CD4-positive, alpha-beta T cell (primary cell): Measurements from ENCODE around the gene ZNF878. TPM values are rescaled to one million over a fixed set of nuclear protein-coding genes. Genes with fewer than 3 reads are reported as not detected.

Experiments used
- ATAC-seq: fragments of 200-7000 bp; cut with Tn5 transposase; one replicate; pipeline ENCODE4 v1.10.0; 2022; ENCODE audit warnings: mild to moderate bottlenecking; ENCODE audit not compliant: poor library complexity
- CTCF ChIA-PET: fragments of 350-600 bp; sonication (Branson Sonifier 250); formaldehyde crosslinking; loops from one replicate; lab custom pipeline; 2021; ENCODE audit warnings: antibody characterized with exemption, inconsistent platforms; lab: Charles Lee
- POLR2A ChIA-PET: fragments of 350-600 bp; sonication (Branson Sonifier 250); formaldehyde crosslinking; loops from one replicate; lab custom pipeline; 2021; ENCODE audit warnings: antibody characterized with exemption, inconsistent platforms; lab: Charles Lee
- DNase-seq, 14 experiments: peaks; one replicate each; pipeline ENCODE4 v3.0.0-alpha.2; 2013 to 2020; ENCODE audit warnings: mixed read lengths in 2 of 14
- H3K27ac ChIP-seq, 2 donors: one replicate each; pipeline versions ENCODE4 v1.5.1 to v1.7.0; 2013; ENCODE audit warnings: low read length in 2 of 2, low read depth in 1 of 2, mild to moderate bottlenecking in 1 of 2
- H3K27me3 ChIP-seq, 2 experiments: 1 replicate in 1 of 2; 2 replicates in 1 of 2; pipeline versions ENCODE4 v1.6.1 to v1.7.0; 2013; ENCODE audit warnings: low read length in 2 of 2, control low read depth in 1 of 2, mild to moderate bottlenecking in 1 of 2, moderate library complexity in 1 of 2; ENCODE audit not compliant: insufficient read depth in 2 of 2, control insufficient read depth in 1 of 2
- H3K36me3 ChIP-seq: one replicate; pipeline ENCODE4 v1.6.1; 2013; ENCODE audit warnings: low read length, control low read depth; ENCODE audit not compliant: insufficient read depth
- H3K4me1 ChIP-seq: one replicate; pipeline ENCODE4 v1.6.1; 2013; ENCODE audit warnings: low read length, control low read depth; ENCODE audit not compliant: insufficient read depth
- H3K4me3 ChIP-seq: one replicate; pipeline ENCODE4 v1.5.1; 2013; ENCODE audit warnings: mild to moderate bottlenecking, low read length, moderate library complexity
- H3K9me3 ChIP-seq, 2 experiments: 1 replicate in 1 of 2; 2 replicates in 1 of 2; pipeline versions ENCODE4 v1.6.1 to v1.7.0; 2013; ENCODE audit warnings: low read length in 2 of 2, mild to moderate bottlenecking in 2 of 2, control low read depth in 1 of 2, moderate library complexity in 1 of 2; ENCODE audit not compliant: control insufficient read depth in 1 of 2, insufficient read depth in 1 of 2
- H3K27ac Mint-ChIP-seq: one replicate; pipeline ENCODE4 v1.8.0; 2020; ENCODE audit warnings: mixed read lengths
- H3K27me3 Mint-ChIP-seq: one replicate; pipeline ENCODE4 v1.8.0; 2021; ENCODE audit warnings: mixed read lengths
- H3K36me3 Mint-ChIP-seq: one replicate; pipeline ENCODE4 v1.8.0; 2021; ENCODE audit warnings: low read depth, mixed read lengths
- H3K4me1 Mint-ChIP-seq: one replicate; pipeline ENCODE4 v1.8.0; 2021; ENCODE audit warnings: low read depth, mixed read lengths
- H3K4me3 Mint-ChIP-seq: one replicate; pipeline ENCODE4 v1.8.0; 2020; ENCODE audit warnings: mild to moderate bottlenecking, mixed read lengths
- H3K9me3 Mint-ChIP-seq: one replicate; pipeline ENCODE4 v1.8.0; 2020; ENCODE audit warnings: mixed read lengths
- CTCF ChIP-seq: fragments of 200-600 bp; IDR thresholded peaks from one replicate; pipeline ENCODE4 v1.8.0; 2022; ENCODE audit warnings: antibody characterized with exemption, mild to moderate bottlenecking
- intact Hi-C, 2 experiments: fragments of 100-400 bp; cut with DNase I in 1 of 2; cut with micrococcal nuclease in 1 of 2; formaldehyde crosslinking; loops; one replicate each; pipeline versions ENCODE4 v1.15.1 to v1.9.0; 2023 to 2025; cut with DNase I, micrococcal nuclease
- total RNA-seq, 174 experiments: library from RNA in 2 of 174; stranded (reverse) in 2 of 174; gene quantifications; one replicate each; pipeline ENCODE4 v1.2.3 and lab custom pipeline; 2021 to 2026

The ZNF878 gene
- total RNA-seq, 2 experiments from 2014 or later = not detected

GRCh38 chr19:12047868-12048267 lies 4.9 kb downstream of the ZNF878 start:
- H3K4me3 Mint-ChIP-seq = no peak overlapping the region
- TF ChIP-seq CTCF = no peak
- H3K9me3 Mint-ChIP-seq = peaks cover 6% of the 10 kb centered on the region
- CTCF ChIA-PET = no interaction called here
- H3K36me3 Mint-ChIP-seq = peaks cover 32% of the 10 kb centered on the region
- H3K4me1 Mint-ChIP-seq = peaks cover 10% of the 10 kb centered on the region
- POLR2A ChIA-PET = no interaction called here
- Histone ChIP-seq H3K36me3 (no peaks in the 10 kb centered on the region), H3K27ac (no peak overlapping the region), H3K4me1 (peaks cover 12% of the 10 kb centered on the region), H3K9me3 (peaks cover 23 to 39% of the 10 kb centered on the region in 2 experiments), H3K4me3 (no peak overlapping the region), H3K27me3 (peaks cover 0 to 5% of the 10 kb centered on the region in 2 experiments)
- intact Hi-C loops = no loop called here
- H3K27me3 Mint-ChIP-seq = peaks cover 14% of the 10 kb centered on the region
- no peak for DNase-seq
- no peak overlapping the region for H3K27ac Mint-ChIP-seq
- ATAC-seq = no peak

DNA sequence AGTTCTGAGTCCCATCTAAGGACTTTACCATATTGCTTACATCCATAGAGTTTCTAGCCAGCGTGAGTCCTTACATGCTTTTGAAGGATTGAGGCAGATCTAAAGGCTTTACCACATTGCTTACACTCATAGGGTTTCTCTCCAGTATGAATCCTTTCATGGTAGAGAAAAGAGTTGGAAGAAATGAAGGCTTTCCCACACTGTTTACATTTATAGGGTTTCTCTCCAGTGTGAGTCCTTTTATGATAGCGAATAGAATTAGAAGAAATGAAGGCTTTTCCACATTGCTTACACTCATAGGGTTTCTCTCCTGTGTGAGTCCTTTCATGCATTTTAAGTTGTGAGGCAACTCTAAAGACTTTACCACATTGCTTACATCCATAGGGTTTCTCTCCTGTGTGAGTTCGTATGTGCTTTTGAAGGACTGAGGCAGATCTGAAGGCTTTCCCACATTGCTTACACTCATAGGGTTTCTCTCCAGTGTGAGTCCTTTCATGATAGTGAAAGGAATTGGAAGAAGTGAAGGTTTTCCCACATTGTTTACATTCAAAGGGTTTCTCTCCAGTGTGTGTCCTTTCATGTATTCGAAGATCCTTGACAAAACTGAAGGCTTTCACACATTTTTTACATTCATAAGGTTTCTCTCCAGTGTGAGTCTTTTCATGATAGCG lies 8.9 kb downstream of the ZNF878 start:
- TF ChIP-seq CTCF = no peak
- Mint-ChIP-seq H3K36me3 (peaks cover 33% of the 10 kb centered on the region), H3K9me3 (peaks cover 9% of the 10 kb centered on the region), H3K27ac (no peak overlapping the region), H3K4me1 (no peaks in the 10 kb centered on the region), H3K4me3 (no peak overlapping the region), H3K27me3 (no peaks in the 10 kb centered on the region)
- no peak for DNase-seq
- intact Hi-C loops = no loop called here
- CTCF ChIA-PET = no interaction called here
- no peaks in the 10 kb centered on the region for H3K27me3 ChIP-seq
- POLR2A ChIA-PET = no interaction called here
- ATAC-seq = no peak
- peaks cover 33 to 62% of the 10 kb centered on the region in 2 experiments for H3K9me3 ChIP-seq
- H3K36me3 ChIP-seq = no peaks in the 10 kb centered on the region
- no peak overlapping the region for H3K27ac ChIP-seq
- no peak overlapping the region for H3K4me3 ChIP-seq
- H3K4me1 ChIP-seq = no peaks in the 10 kb centered on the region

- DNase-seq (no peak), ATAC-seq (no peak)
- Histone ChIP-seq H3K36me3 (no peaks in the 10 kb centered on the region), H3K27me3 (no peaks in the 10 kb centered on the region), H3K4me1 (no peaks in the 10 kb centered on the region), H3K9me3 (peaks cover 33 to 55% of the 10 kb centered on the region in 2 experiments), H3K27ac (no peak overlapping the region), H3K4me3 (no peak overlapping the region)
- Mint-ChIP-seq H3K4me3 (no peak overlapping the region), H3K9me3 (peaks cover 9% of the 10 kb centered on the region), H3K36me3 (peaks cover 34% of the 10 kb centered on the region), H3K4me1 (no peaks in the 10 kb centered on the region), H3K27me3 (no peaks in the 10 kb centered on the region), H3K27ac (no peak overlapping the region)
- POLR2A ChIA-PET = no interaction called here
- intact Hi-C loops = no loop called here
- CTCF ChIA-PET = no interaction called here
- no peak for TF ChIP-seq CTCF
Measured at GRCh38 chr19:12042893-12043292, 9.9 kb downstream of the ZNF878 start.
